HCT116 (cell line): ENCODE measurements around the gene KIAA2012. TPM values are rescaled to one million over a fixed set of nuclear protein-coding genes. Genes with fewer than 3 reads are reported as not detected.

Experiments
- ATAC-seq: fragments of 200-7000 bp; cut with Tn5 transposase; 2 replicates; pipeline ENCODE4 v1.9.1; 2020; ENCODE audit warnings: mild to moderate bottlenecking, moderate library complexity
- BruUV-seq: library from RNA; stranded (reverse); fragments of 400-500 nt; replicated peaks from 2 replicates; lab custom pipeline; 2021; lab: Mats Ljungman, UMichigan
- CTCF ChIA-PET: fragments of 300-600 bp; sonication (Branson Sonifier 250); formaldehyde crosslinking; loops from one replicate; lab custom pipeline; 2021; ENCODE audit warnings: antibody characterized with exemption; lab: Charles Lee
- POLR2A ChIA-PET: fragments of 300-600, 350-600 bp; sonication (Branson Sonifier 250); formaldehyde crosslinking; loops from one replicate; lab custom pipeline; 2021; ENCODE audit warnings: antibody characterized with exemption; lab: Charles Lee
- RAD21 ChIA-PET, 2 experiments: fragments of 300-600 bp; sonication (Branson Sonifier 250); formaldehyde crosslinking; loops; one replicate each; lab custom pipeline; 2023; ENCODE audit warnings: low total read pairs in 2 of 2; ENCODE audit not compliant: uncharacterized antibody in 2 of 2, unreplicated experiment in 2 of 2, low non-redundant PET in 1 of 2; lab: Charles Lee
- DNase-seq: peaks from one replicate; pipeline ENCODE4 v3.0.0-alpha.2; 2010; ENCODE audit warnings: low read depth, low spot score
- H2AFZ ChIP-seq: fragments of 200-600 bp; shearing (Covaris generic), sonication (generic); 2 replicates; pipeline ENCODE4 v1.6.1; 2017; ENCODE audit warnings: low read depth, mixed run types, mixed read lengths, antibody characterized with exemption, low read length; ENCODE audit not compliant: poor library complexity, severe bottlenecking
- H3K27ac ChIP-seq: 2 replicates; pipeline ENCODE4 v1.5.1; 2012; ENCODE audit warnings: low read depth, low read length
- H3K27me3 ChIP-seq: fragments of 200-600 bp; sonication (generic); 2 replicates; pipeline ENCODE4 v1.6.1; 2016; ENCODE audit warnings: mixed run types, low read length, mixed read lengths; ENCODE audit not compliant: insufficient read depth
- H3K36me3 ChIP-seq, 2 experiments: fragments of 200-500 bp in 1 of 2; fragments of 200-600 bp in 1 of 2; sonication (Bioruptor generic) in 1 of 2; sonication (generic) in 1 of 2; 2 replicates each; pipeline versions ENCODE4 v1.5.1 to v1.6.1; 2014 to 2016; ENCODE audit warnings: low read length in 2 of 2, inconsistent platforms in 1 of 2, mixed read lengths in 1 of 2, mixed run types in 1 of 2; ENCODE audit not compliant: insufficient read depth in 2 of 2, control insufficient read depth in 1 of 2
- H3K4me1 ChIP-seq, 2 experiments: fragments of 200-600 bp in 1 of 2; sonication (generic) in 1 of 2; 2 replicates each; pipeline versions ENCODE4 v1.5.1 to v1.6.1; 2012 to 2017; ENCODE audit warnings: low read length in 2 of 2, inconsistent platforms in 1 of 2, mild to moderate bottlenecking in 1 of 2, mixed read lengths in 1 of 2, mixed run types in 1 of 2, moderate library complexity in 1 of 2; ENCODE audit not compliant: insufficient read depth in 2 of 2, control insufficient read depth in 1 of 2
- H3K4me2 ChIP-seq: fragments of 200-600 bp; sonication (generic); 2 replicates; pipeline ENCODE4 v1.6.1; 2017; ENCODE audit warnings: mixed run types, low read length, mixed read lengths
- H3K4me3 ChIP-seq, 2 experiments: fragments of 200-600 bp in 1 of 2; sonication (generic) in 1 of 2; replicated peaks in 1 of 2; 2 replicates each; pipeline ENCODE4 v1.5.1; 2011 to 2016; ENCODE audit warnings: low read length in 2 of 2, control low read depth in 1 of 2, low read depth in 1 of 2, mild to moderate bottlenecking in 1 of 2, mixed read lengths in 1 of 2, mixed run types in 1 of 2
- H3K79me2 ChIP-seq: fragments of 200-600 bp; sonication (generic); 2 replicates; pipeline ENCODE4 v1.6.1; 2017; ENCODE audit warnings: mild to moderate bottlenecking, mixed run types, low read length, moderate library complexity, mixed read lengths; ENCODE audit not compliant: insufficient read depth
- H3K9ac ChIP-seq: fragments of 200-600 bp; sonication (generic); 2 replicates; pipeline ENCODE4 v1.6.1; 2016; ENCODE audit warnings: low read length, mixed read lengths
- H3K9me2 ChIP-seq: fragments of 200-600 bp; sonication (generic), shearing (Covaris generic); 2 replicates; pipeline ENCODE4 v1.6.1; 2017; ENCODE audit warnings: mixed run types, mild to moderate bottlenecking, moderate library complexity; ENCODE audit not compliant: insufficient read depth
- H3K9me3 ChIP-seq, 2 experiments: fragments of 200-500 bp in 1 of 2; fragments of 200-600 bp in 1 of 2; sonication (Bioruptor generic) in 1 of 2; sonication (generic) in 1 of 2; 2 replicates each; pipeline ENCODE4 v1.6.1; 2014 to 2017; ENCODE audit warnings: low read length in 2 of 2, mixed read lengths in 2 of 2, inconsistent platforms in 1 of 2, low read depth in 1 of 2, mild to moderate bottlenecking in 1 of 2, mixed run types in 1 of 2, moderate library complexity in 1 of 2; ENCODE audit not compliant: control insufficient read depth in 1 of 2, insufficient read depth in 1 of 2
- H4K20me1 ChIP-seq: fragments of 200-600 bp; sonication (generic), shearing (Covaris generic); 2 replicates; pipeline ENCODE4 v1.6.1; 2017; ENCODE audit warnings: mixed run types, mild to moderate bottlenecking, moderate library complexity; ENCODE audit not compliant: insufficient read depth
- CBX3 ChIP-seq: IDR thresholded peaks from 2 replicates; pipeline ENCODE4 v1.6.1; 2012; ENCODE audit warnings: low read depth
- CEBPB ChIP-seq: IDR thresholded peaks from 2 replicates; pipeline ENCODE4 v1.6.1; 2012; ENCODE audit warnings: low read depth
- EGR1 ChIP-seq: IDR thresholded peaks from 2 replicates; pipeline ENCODE4 v1.6.1; 2012; ENCODE audit warnings: low read depth
- ELF1 ChIP-seq: IDR thresholded peaks from 2 replicates; pipeline ENCODE4 v1.6.1; 2012; ENCODE audit warnings: low read depth, borderline replicate concordance
- EZH2 ChIP-seq: fragments of 200-600 bp; sonication (generic); IDR thresholded peaks from 2 replicates; pipeline ENCODE4 v1.6.1; 2017; ENCODE audit warnings: antibody characterized with exemption, mixed run types
- JUND ChIP-seq: IDR thresholded peaks from 2 replicates; pipeline ENCODE4 v1.6.1; 2012
- POLR2A ChIP-seq: IDR thresholded peaks from 2 replicates; pipeline ENCODE4 v1.7.0; 2011; ENCODE audit warnings: borderline replicate concordance; ENCODE audit not compliant: insufficient read depth, insufficient read length; ENCODE audit errors: extremely low read depth
- POLR2AphosphoS5 ChIP-seq: IDR thresholded peaks from 2 replicates; pipeline ENCODE4 v1.6.1; 2011; ENCODE audit warnings: mild to moderate bottlenecking, low read depth, low read length, moderate library complexity
- RAD21 ChIP-seq: IDR thresholded peaks from 2 replicates; pipeline ENCODE4 v1.6.1; 2012; ENCODE audit warnings: low read depth, mild to moderate bottlenecking
- SP1 ChIP-seq: IDR thresholded peaks from 2 replicates; pipeline ENCODE4 v1.6.1; 2012; ENCODE audit warnings: low read depth
- SRF ChIP-seq: IDR thresholded peaks from 2 replicates; pipeline ENCODE4 v1.6.1; 2012; ENCODE audit warnings: low read depth
- TCF7L2 ChIP-seq: IDR thresholded peaks from 2 replicates; pipeline ENCODE4 v1.7.0; 2011; ENCODE audit warnings: borderline replicate concordance, inconsistent platforms; ENCODE audit not compliant: insufficient read depth, insufficient read length; ENCODE audit errors: extremely low read depth
- YY1 ChIP-seq: IDR thresholded peaks from 2 replicates; pipeline ENCODE4 v1.6.1; 2011; ENCODE audit warnings: low read length, low read depth, moderate library complexity, mild to moderate bottlenecking; ENCODE audit not compliant: insufficient replicate concordance; ENCODE audit errors: extremely low read depth
- ZBTB33 ChIP-seq: IDR thresholded peaks from 2 replicates; pipeline ENCODE4 v1.6.1; 2011; ENCODE audit warnings: mild to moderate bottlenecking, low read length, moderate library complexity; ENCODE audit not compliant: insufficient replicate concordance; ENCODE audit errors: extremely low read depth
- ZFX ChIP-seq: fragments of 450-650 bp; IDR thresholded peaks from 2 replicates; pipeline ENCODE4 v1.6.1; 2017
- ZNF274 ChIP-seq: fragments of 200-500 bp; sonication (Bioruptor generic); IDR thresholded peaks from 2 replicates; pipeline ENCODE4 v1.6.1; 2014; ENCODE audit warnings: mild to moderate bottlenecking, low read depth, low read length, inconsistent platforms
- intact Hi-C: fragments of 100-400 bp; cut with micrococcal nuclease; formaldehyde crosslinking; loops from 2 replicates; pipeline ENCODE4 v1.10.0; 2022
- total RNA-seq: library from RNA; stranded (reverse); gene quantifications from one replicate; pipeline ENCODE4 v1.2.1, GENCODE V29; 2021; ENCODE audit not compliant: unreplicated experiment
- TF ChIP-seq, protein P1 (sequence below): IDR thresholded peaks from 2 replicates; pipeline ENCODE4 v1.6.1; 2012
- TF ChIP-seq, protein P2 (sequence below): IDR thresholded peaks from 2 replicates; pipeline ENCODE4 v1.6.1; 2012

KIAA2012 gene
- total RNA-seq, 1 experiment from 2014 or later: not detected

DNA sequence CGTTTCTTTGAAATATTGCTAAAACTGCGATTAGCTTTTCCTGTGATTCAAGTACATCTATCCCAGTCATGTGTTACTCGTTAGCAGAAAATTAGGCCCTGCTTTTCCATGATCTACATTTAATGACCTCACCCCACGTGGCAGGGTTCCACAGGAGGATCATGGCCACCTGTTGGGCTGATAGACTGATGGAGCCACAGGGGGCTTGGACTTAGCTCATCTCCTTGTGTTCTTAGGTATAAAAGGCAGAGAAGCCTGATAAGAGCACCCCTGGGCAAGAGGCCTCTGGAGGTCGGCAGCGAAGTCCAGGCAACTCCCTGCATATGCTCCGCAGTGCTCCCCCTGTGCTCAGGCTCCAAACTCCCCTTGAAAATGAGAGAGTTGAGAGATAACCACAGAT is 26.5 kb upstream of the KIAA2012 start:
- intact Hi-C loops: no loop called here

GRCh38 chr2:202049092-202049728 is 23.8 kb upstream of the KIAA2012 start:
- RAD21 ChIA-PET: no interaction called here
- POLR2A ChIA-PET: no interaction called here
- Histone ChIP-seq H3K4me1 (no peaks in the 10 kb centered on the region), H3K9me3 (no peaks in the 10 kb centered on the region), H3K4me2 (no peak overlapping the region), H3K9ac (no peak overlapping the region), H3K4me3 (no peak overlapping the region), H2AFZ (no peak overlapping the region), H3K36me3 (no peaks in the 10 kb centered on the region), H3K79me2 (no peaks in the 10 kb centered on the region), H3K27ac (no peak overlapping the region), H3K27me3 (no peaks in the 10 kb centered on the region), H4K20me1 (no peaks in the 10 kb centered on the region), H3K9me2 (no peaks in the 10 kb centered on the region)
- no peak for ATAC-seq
- intact Hi-C loops: no loop called here
- no peak for DNase-seq
- BruUV-seq: no TSS peak
- CTCF ChIA-PET: no interaction called here
- TF ChIP-seq CBX3: no peak
- no peak for TF ChIP-seq EZH2
- TF ChIP-seq SRF: no peak
- TF ChIP-seq EGR1: no peak
- TF ChIP-seq, protein P1, sequence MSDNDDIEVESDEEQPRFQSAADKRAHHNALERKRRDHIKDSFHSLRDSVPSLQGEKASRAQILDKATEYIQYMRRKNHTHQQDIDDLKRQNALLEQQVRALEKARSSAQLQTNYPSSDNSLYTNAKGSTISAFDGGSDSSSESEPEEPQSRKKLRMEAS: no peak
- TF ChIP-seq RAD21: no peak
- TF ChIP-seq YY1: no peak
- no peak for TF ChIP-seq TCF7L2
- TF ChIP-seq POLR2A: no peak
- no peak for TF ChIP-seq ZBTB33
- TF ChIP-seq ZNF274: no peak
- no peak for TF ChIP-seq ZFX
- no peak for TF ChIP-seq CEBPB
- no peak for TF ChIP-seq ELF1
- no peak for TF ChIP-seq SP1
- no peak for TF ChIP-seq JUND
- no peak for TF ChIP-seq POLR2AphosphoS5
- TF ChIP-seq, protein P2, sequence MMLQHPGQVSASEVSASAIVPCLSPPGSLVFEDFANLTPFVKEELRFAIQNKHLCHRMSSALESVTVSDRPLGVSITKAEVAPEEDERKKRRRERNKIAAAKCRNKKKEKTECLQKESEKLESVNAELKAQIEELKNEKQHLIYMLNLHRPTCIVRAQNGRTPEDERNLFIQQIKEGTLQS: no peak

More for the DNA sequence above, 26.5 kb upstream of the KIAA2012 start:
- no peak overlapping the region for H3K27ac ChIP-seq
- peaks cover 0 to 10% of the 10 kb centered on the region in 2 experiments; a peak in 1 of 4 replicates for H3K4me1 ChIP-seq
- no peaks in the 10 kb centered on the region for H4K20me1 ChIP-seq
- TF ChIP-seq POLR2AphosphoS5: no peak
- H3K4me3 ChIP-seq: no peak overlapping the region
- no peak overlapping the region for H3K9ac ChIP-seq
- no peaks in the 10 kb centered on the region for H3K9me2 ChIP-seq
- no peak for ATAC-seq
- H3K79me2 ChIP-seq: no peaks in the 10 kb centered on the region
- DNase-seq: no peak
- no TSS peak for BruUV-seq
- CTCF ChIA-PET: no interaction called here
- POLR2A ChIA-PET: no interaction called here
- RAD21 ChIA-PET: no interaction called here
- H2AFZ ChIP-seq: no peak overlapping the region
- H3K36me3 ChIP-seq: no peaks in the 10 kb centered on the region
- no peak overlapping the region for H3K4me2 ChIP-seq
- H3K27me3 ChIP-seq: no peaks in the 10 kb centered on the region
- H3K9me3 ChIP-seq: no peaks in the 10 kb centered on the region
